Activated T-helper 17 cell treated with anti-CD3 and anti-CD28 coated beads, Interleukin-2, amount 50 U/mL, for 72 hours (primary cell): ENCODE measurements around the gene MGME1. TPM values are rescaled to one million over a fixed set of nuclear protein-coding genes. Genes with fewer than 3 reads are reported as not detected.

ENCODE experiments used
- ATAC-seq: fragments of 150-1000 bp; cut with Tn5 transposase; replicated peaks from 2 replicates; pipeline ENCODE4 v1.10.0; 2021; ENCODE audit warnings: mild to moderate bottlenecking, moderate library complexity
- H3K27ac Mint-ChIP-seq: one replicate; pipeline ENCODE4 v1.8.0; 2022; ENCODE audit warnings: mixed read lengths
- H3K27me3 Mint-ChIP-seq: one replicate; pipeline ENCODE4 v1.8.0; 2022; ENCODE audit warnings: mixed read lengths
- H3K36me3 Mint-ChIP-seq: one replicate; pipeline ENCODE4 v1.8.0; 2022; ENCODE audit warnings: low read depth, mild to moderate bottlenecking, mixed read lengths
- H3K4me1 Mint-ChIP-seq: one replicate; pipeline ENCODE4 v1.8.0; 2022; ENCODE audit warnings: mixed read lengths
- H3K4me3 Mint-ChIP-seq: one replicate; pipeline ENCODE4 v1.8.0; 2022; ENCODE audit warnings: mild to moderate bottlenecking, mixed read lengths
- H3K9me3 Mint-ChIP-seq: one replicate; pipeline ENCODE4 v1.8.0; 2022; ENCODE audit warnings: mixed read lengths
- total RNA-seq, 2 donors: library from RNA; stranded (reverse); gene quantifications; one replicate each; pipeline ENCODE4 v1.2.3, GENCODE V29; 2022

The MGME1 gene
- total RNA-seq, 2 donors from 2014 or later = 24.2 to 33.2 TPM

- peaks cover 61% of the 10 kb centered on the region for H3K4me1 Mint-ChIP-seq
- peak; percentile 43 for ATAC-seq
- no peaks in the 10 kb centered on the region for H3K27me3 Mint-ChIP-seq
- H3K4me3 Mint-ChIP-seq = peak overlapping the region; percentile 98
- H3K36me3 Mint-ChIP-seq = peaks cover 99% of the 10 kb centered on the region
- peak overlapping the region; percentile 77 for H3K27ac Mint-ChIP-seq
- H3K9me3 Mint-ChIP-seq = no peaks in the 10 kb centered on the region
Observed at GRCh38 chr20:17960927-17961586, 7.8 kb upstream of the MGME1 start.

- H3K9me3 Mint-ChIP-seq = no peaks in the 10 kb centered on the region
- peak overlapping the region; percentile 77 for H3K27ac Mint-ChIP-seq
- peaks cover 61% of the 10 kb centered on the region for H3K4me1 Mint-ChIP-seq
- peaks cover 99% of the 10 kb centered on the region for H3K36me3 Mint-ChIP-seq
- peak overlapping the region; percentile 98 for H3K4me3 Mint-ChIP-seq
- H3K27me3 Mint-ChIP-seq = no peaks in the 10 kb centered on the region
- no peak for ATAC-seq
Observed at GRCh38 chr20:17961587-17961940, 7.3 kb upstream of the MGME1 start.

- Mint-ChIP-seq H3K27ac (peak overlapping the region; percentile 83), H3K9me3 (no peaks in the 10 kb centered on the region)
Observed at GRCh38 chr20:17963114-17963897, 5.5 kb upstream of the MGME1 start.

GRCh38 chr20:17964073-17964472 lies 4.7 kb upstream of the MGME1 start:
- Mint-ChIP-seq H3K36me3 (peaks cover 100% of the 10 kb centered on the region), H3K27me3 (no peaks in the 10 kb centered on the region), H3K27ac (peak overlapping the region; percentile 98), H3K4me3 (peak overlapping the region; percentile 98), H3K4me1 (peaks cover 48% of the 10 kb centered on the region), H3K9me3 (no peaks in the 10 kb centered on the region)
- ATAC-seq = no peak

More at GRCh38 chr20:17963114-17963897, 5.5 kb upstream of the MGME1 start:
- peak overlapping the region; percentile 98 for H3K4me3 Mint-ChIP-seq
- H3K4me1 Mint-ChIP-seq = peaks cover 55% of the 10 kb centered on the region
- H3K27me3 Mint-ChIP-seq = no peaks in the 10 kb centered on the region
- H3K36me3 Mint-ChIP-seq = peaks cover 99% of the 10 kb centered on the region
- no peak for ATAC-seq

GRCh38 chr20:17964632-17965031 lies 4.2 kb upstream of the MGME1 start:
- peaks cover 98% of the 10 kb centered on the region for H3K36me3 Mint-ChIP-seq
- peaks cover 42% of the 10 kb centered on the region for H3K4me1 Mint-ChIP-seq
- no peaks in the 10 kb centered on the region for H3K27me3 Mint-ChIP-seq

GRCh38 chr20:17965042-17965697 lies 3.6 kb upstream of the MGME1 start:
- H3K4me3 Mint-ChIP-seq = peak overlapping the region; percentile 98
- H3K4me1 Mint-ChIP-seq = peaks cover 39% of the 10 kb centered on the region
- no peaks in the 10 kb centered on the region for H3K9me3 Mint-ChIP-seq
- peaks cover 98% of the 10 kb centered on the region for H3K36me3 Mint-ChIP-seq
- no peak for ATAC-seq
- H3K27ac Mint-ChIP-seq = peak overlapping the region; percentile 98
- no peaks in the 10 kb centered on the region for H3K27me3 Mint-ChIP-seq

More at GRCh38 chr20:17964632-17965031, 4.2 kb upstream of the MGME1 start:
- ATAC-seq = no peak
- H3K27ac Mint-ChIP-seq = peak overlapping the region; percentile 98
- no peaks in the 10 kb centered on the region for H3K9me3 Mint-ChIP-seq
- H3K4me3 Mint-ChIP-seq = peak overlapping the region; percentile 98

- ATAC-seq = no peak
- H3K27me3 Mint-ChIP-seq = no peaks in the 10 kb centered on the region
- peaks cover 30% of the 10 kb centered on the region for H3K4me1 Mint-ChIP-seq
Observed at GRCh38 chr20:17966432-17967310, 2.1 kb upstream of the MGME1 start.

GRCh38 chr20:17967521-17968365 lies 1.1 kb upstream of the MGME1 start:
- Mint-ChIP-seq H3K4me3 (peak overlapping the region; percentile 98), H3K36me3 (peaks cover 98% of the 10 kb centered on the region), H3K27ac (peak overlapping the region; percentile 98), H3K9me3 (no peaks in the 10 kb centered on the region), H3K4me1 (peaks cover 26% of the 10 kb centered on the region), H3K27me3 (no peaks in the 10 kb centered on the region)
- no peak for ATAC-seq

More at GRCh38 chr20:17966432-17967310, 2.1 kb upstream of the MGME1 start:
- peak overlapping the region; percentile 98 for H3K4me3 Mint-ChIP-seq
- no peaks in the 10 kb centered on the region for H3K9me3 Mint-ChIP-seq
- H3K36me3 Mint-ChIP-seq = peaks cover 98% of the 10 kb centered on the region
- peak overlapping the region; percentile 98 for H3K27ac Mint-ChIP-seq

GRCh38 chr20:17969278-17969883 lies 563 bp downstream of the MGME1 start:
- Mint-ChIP-seq H3K9me3 (no peaks in the 10 kb centered on the region), H3K36me3 (peaks cover 97% of the 10 kb centered on the region), H3K27me3 (no peaks in the 10 kb centered on the region), H3K4me1 (peaks cover 20% of the 10 kb centered on the region), H3K4me3 (peak overlapping the region; percentile 98), H3K27ac (peak overlapping the region; percentile 98)
- peak; percentile 33 for ATAC-seq

- no peak for ATAC-seq
- peak overlapping the region; percentile 98 for H3K4me3 Mint-ChIP-seq
- peaks cover 97% of the 10 kb centered on the region for H3K36me3 Mint-ChIP-seq
- peaks cover 14% of the 10 kb centered on the region for H3K4me1 Mint-ChIP-seq
- no peaks in the 10 kb centered on the region for H3K9me3 Mint-ChIP-seq
- no peaks in the 10 kb centered on the region for H3K27me3 Mint-ChIP-seq
- peak overlapping the region; percentile 98 for H3K27ac Mint-ChIP-seq
Observed at GRCh38 chr20:17969884-17970409, 1.1 kb downstream of the MGME1 start.

- peak overlapping the region; percentile 98 for H3K27ac Mint-ChIP-seq
- no peaks in the 10 kb centered on the region for H3K9me3 Mint-ChIP-seq
- H3K27me3 Mint-ChIP-seq = no peaks in the 10 kb centered on the region
- ATAC-seq = no peak
- peak overlapping the region; percentile 98 for H3K4me3 Mint-ChIP-seq
- peaks cover 97% of the 10 kb centered on the region for H3K36me3 Mint-ChIP-seq
- H3K4me1 Mint-ChIP-seq = peaks cover 12% of the 10 kb centered on the region
Observed at GRCh38 chr20:17971300-17972013, 2.6 kb downstream of the MGME1 start.

- H3K9me3 Mint-ChIP-seq = no peaks in the 10 kb centered on the region
- H3K4me1 Mint-ChIP-seq = peaks cover 12% of the 10 kb centered on the region
- peak overlapping the region; percentile 98 for H3K4me3 Mint-ChIP-seq
- no peak for ATAC-seq
- H3K27ac Mint-ChIP-seq = peak overlapping the region; percentile 98
- H3K36me3 Mint-ChIP-seq = peaks cover 97% of the 10 kb centered on the region
- H3K27me3 Mint-ChIP-seq = no peaks in the 10 kb centered on the region
Observed at GRCh38 chr20:17972121-17972520, 3.3 kb downstream of the MGME1 start.
